ENCODE measurements around the gene PRMT3.
"Not testable (repeated sequence)": the region's sequence is repeated elsewhere in the genome, so short reads cannot be mapped to it uniquely, and the experiment has no call there.

PRMT3 gene

DNA sequence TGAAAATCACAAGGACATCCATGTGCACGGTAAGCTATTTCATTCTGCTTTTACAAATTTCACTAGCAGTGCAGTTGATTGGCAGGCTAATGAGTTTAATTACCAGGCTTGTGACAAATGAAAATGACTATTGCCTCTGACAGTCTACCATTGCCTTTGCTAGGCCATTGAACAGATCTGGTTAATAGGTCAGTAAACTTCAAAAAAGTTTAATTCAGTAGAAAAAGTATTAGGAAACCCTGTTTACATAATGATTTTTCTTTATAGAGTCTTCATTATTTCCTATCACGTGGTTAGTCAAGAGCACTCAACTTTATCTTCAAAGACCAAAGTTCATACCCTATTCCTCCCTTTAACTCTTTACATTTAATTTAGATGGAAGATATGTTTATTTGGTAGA, 77.0 kb downstream of the PRMT3 start:
- Histone ChIP-seq H3K27me3 (replicated peaks; ENCODE audit: control insufficient read depth, insufficient read depth, low read length) (no peaks in the 10 kb centered on the region), H3K4me3 (replicated peaks; ENCODE audit: low read depth, low read length) (no peak overlapping the region), H3K36me3 (ENCODE audit: control insufficient read depth, insufficient read depth, low read length) (no peaks in the 10 kb centered on the region)
- TF ChIP-seq, protein P1, sequence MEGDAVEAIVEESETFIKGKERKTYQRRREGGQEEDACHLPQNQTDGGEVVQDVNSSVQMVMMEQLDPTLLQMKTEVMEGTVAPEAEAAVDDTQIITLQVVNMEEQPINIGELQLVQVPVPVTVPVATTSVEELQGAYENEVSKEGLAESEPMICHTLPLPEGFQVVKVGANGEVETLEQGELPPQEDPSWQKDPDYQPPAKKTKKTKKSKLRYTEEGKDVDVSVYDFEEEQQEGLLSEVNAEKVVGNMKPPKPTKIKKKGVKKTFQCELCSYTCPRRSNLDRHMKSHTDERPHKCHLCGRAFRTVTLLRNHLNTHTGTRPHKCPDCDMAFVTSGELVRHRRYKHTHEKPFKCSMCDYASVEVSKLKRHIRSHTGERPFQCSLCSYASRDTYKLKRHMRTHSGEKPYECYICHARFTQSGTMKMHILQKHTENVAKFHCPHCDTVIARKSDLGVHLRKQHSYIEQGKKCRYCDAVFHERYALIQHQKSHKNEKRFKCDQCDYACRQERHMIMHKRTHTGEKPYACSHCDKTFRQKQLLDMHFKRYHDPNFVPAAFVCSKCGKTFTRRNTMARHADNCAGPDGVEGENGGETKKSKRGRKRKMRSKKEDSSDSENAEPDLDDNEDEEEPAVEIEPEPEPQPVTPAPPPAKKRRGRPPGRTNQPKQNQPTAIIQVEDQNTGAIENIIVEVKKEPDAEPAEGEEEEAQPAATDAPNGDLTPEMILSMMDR (IDR thresholded peaks at IDR 0.05; ENCODE audit: insufficient read depth, low read length, poor library complexity, severe bottlenecking) = no peak
- DNase-seq (ENCODE audit: extremely low read depth, insufficient read length) = no peak

DNA sequence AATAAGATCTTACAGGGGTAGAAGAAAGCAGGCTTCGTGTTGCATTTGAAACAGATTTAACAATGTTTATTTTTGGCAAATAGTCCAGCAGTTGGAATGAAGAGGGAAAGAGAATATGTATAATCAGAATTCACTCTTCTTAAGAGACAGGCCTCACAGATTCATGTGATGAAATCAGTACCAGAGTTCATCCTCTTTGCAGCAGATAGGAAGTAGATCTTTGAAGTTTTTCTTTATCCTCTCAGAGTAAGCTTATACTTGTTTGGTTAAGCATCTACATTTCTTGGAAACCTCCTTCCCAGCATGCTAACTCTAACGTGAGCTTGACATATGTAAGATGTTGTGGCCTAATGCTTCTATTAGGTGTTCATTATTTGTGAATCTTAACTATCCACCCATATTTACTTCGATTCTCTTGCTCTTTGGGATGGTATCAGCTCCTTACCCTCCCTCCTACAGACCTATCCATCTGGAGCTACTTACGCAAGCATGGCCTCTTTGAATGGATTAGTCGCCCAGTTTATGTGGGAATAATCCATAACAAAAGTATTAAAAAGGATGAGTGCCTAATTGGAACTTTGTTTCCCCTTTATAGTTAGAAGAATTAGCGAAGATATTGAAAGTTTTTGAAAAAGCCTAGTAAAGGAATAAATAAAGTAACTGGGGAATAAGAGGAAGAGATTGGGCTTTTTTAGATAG, 80.1 kb downstream of the PRMT3 start:
- TF ChIP-seq, protein P1 (IDR thresholded peaks at IDR 0.05; ENCODE audit: insufficient read depth, low read length, poor library complexity, severe bottlenecking) = no peak
- no peak for DNase-seq (ENCODE audit: extremely low read depth, insufficient read length)
- Histone ChIP-seq H3K4me3 (replicated peaks; ENCODE audit: low read depth, low read length) (no peak overlapping the region), H3K36me3 (ENCODE audit: control insufficient read depth, insufficient read depth, low read length) (no peaks in the 10 kb centered on the region; the same call in 1 of the 2 replicates), H3K27me3 (replicated peaks; ENCODE audit: control insufficient read depth, insufficient read depth, low read length) (no peaks in the 10 kb centered on the region)

DNA sequence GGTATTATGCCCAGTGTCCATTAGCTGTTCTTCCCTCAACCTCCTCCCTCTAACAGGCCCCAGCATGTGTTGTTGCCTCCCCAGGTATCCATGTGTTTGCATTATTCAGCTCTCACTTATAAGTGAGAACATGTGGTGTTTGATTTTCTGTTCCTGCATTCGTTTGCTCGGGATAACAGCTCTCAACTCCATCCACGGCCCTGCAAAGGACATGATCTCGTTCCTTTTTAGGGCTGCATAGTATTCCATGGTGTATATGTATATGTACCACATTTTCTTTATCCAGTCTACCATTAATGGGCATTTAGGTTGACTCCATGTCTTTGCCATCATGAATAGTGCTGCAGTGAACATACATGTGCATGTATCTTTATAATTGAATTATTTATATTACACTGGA, 82.8 kb downstream of the PRMT3 start:
- TF ChIP-seq, protein P1 (IDR thresholded peaks at IDR 0.05; ENCODE audit: insufficient read depth, low read length, poor library complexity, severe bottlenecking) = no peak
- Histone ChIP-seq H3K27me3 (replicated peaks; ENCODE audit: control insufficient read depth, insufficient read depth, low read length) (no peaks in the 10 kb centered on the region), H3K4me3 (replicated peaks; ENCODE audit: low read depth, low read length) (no peak overlapping the region), H3K36me3 (ENCODE audit: control insufficient read depth, insufficient read depth, low read length) (no peaks in the 10 kb centered on the region; the same call in 1 of the 2 replicates)
- no peak for DNase-seq (ENCODE audit: extremely low read depth, insufficient read length)

DNA sequence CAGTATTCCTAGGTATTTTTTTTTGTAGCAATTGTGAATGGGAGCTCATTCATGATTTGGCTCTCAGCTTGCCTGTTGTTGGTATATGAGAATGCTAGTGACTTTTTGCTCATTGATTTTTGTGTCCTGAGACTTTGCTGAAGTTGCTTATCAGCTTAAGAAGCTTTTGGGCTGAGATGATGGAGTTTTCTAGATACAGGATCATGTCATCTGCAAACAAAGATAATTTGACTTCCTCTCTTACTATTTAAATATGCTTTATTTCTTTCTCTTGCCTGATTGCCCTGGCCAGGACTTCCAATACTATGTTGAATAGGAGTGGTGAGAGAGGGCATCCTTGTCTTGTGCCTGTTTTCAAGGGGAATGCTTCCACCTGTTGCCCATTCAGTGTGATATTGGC, 84.4 kb downstream of the PRMT3 start:
- not testable (repeated sequence) for H3K36me3 ChIP-seq (ENCODE audit: control insufficient read depth, insufficient read depth, low read length); H3K4me3 ChIP-seq (replicated peaks; ENCODE audit: low read depth, low read length); H3K27me3 ChIP-seq (replicated peaks; ENCODE audit: control insufficient read depth, insufficient read depth, low read length); DNase-seq (ENCODE audit: extremely low read depth, insufficient read length)

DNA sequence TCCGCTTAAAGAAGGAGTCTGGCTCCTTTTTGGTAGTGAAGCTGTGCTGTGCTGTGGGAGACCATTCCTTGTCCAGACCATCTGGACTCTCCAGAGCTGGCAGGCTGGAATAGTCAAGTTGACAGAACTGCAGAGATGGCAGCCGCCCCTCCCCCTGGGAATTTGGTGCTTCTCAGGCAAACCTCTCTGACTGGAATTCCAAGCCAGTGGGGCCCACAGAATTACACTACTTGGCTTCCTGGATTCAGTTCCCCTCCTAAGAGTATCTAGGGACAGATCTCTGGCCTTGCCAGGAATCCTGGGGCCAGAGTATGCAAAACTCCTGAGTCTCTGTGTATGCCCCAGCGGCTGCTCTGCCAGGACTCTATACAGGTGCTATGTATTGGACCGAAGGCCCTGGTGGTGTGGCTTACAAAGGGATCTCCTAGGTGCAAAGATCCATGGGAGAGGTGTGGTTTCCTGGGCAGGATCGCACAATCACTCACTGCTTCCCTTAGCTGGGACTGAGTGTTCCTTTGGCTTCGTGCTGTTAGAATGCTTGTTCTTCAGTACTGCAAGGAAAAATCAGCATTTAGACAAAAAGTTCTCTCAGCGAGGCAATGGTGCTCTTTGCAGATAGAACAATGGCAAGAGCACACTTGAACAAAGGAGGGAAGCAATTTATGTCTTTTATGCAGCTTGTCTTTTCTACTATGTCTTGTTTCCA, 86.8 kb downstream of the PRMT3 start:
- no peak for DNase-seq (ENCODE audit: extremely low read depth, insufficient read length)
- Histone ChIP-seq H3K27me3 (replicated peaks; ENCODE audit: control insufficient read depth, insufficient read depth, low read length) (no peaks in the 10 kb centered on the region), H3K36me3 (ENCODE audit: control insufficient read depth, insufficient read depth, low read length) (no peaks in the 10 kb centered on the region; the same call in 1 of the 2 replicates), H3K4me3 (replicated peaks; ENCODE audit: low read depth, low read length) (no peak overlapping the region)
- TF ChIP-seq, protein P1 (IDR thresholded peaks at IDR 0.05; ENCODE audit: insufficient read depth, low read length, poor library complexity, severe bottlenecking) = no peak

DNA sequence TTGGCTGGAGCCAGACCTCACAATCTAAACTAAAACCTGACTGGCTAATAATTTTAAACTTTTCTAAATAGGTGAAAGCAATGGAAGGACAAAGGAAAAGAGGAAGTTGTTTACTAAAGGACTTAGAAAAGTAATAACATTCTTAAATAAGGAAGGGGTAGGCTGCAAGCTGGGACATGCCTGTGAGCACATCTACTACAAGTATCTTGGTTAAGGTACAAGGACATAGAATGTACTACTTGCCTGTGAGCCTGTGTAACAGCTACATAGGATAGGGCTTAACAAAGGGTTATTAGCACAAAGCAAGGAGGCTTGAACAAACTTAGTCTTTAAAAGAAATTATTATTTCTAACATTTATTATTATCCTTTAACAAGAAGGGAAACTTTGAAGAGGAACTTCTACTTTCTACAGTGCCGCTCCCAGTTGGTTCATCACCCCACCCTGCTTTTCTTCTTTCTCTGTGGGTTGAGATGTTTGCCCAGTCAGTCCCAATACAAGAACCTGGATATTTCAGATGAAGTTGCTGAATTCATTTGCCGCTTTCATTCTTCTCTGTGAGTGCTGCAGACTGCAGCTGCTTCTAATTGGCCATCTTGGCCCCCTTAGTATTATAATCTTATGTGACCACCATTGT, 87.5 kb downstream of the PRMT3 start:
- H3K36me3 ChIP-seq (ENCODE audit: control insufficient read depth, insufficient read depth, low read length) = no peaks in the 10 kb centered on the region; the same call in 1 of the 2 replicates
- DNase-seq (ENCODE audit: extremely low read depth, insufficient read length) = peak; percentile 13
- H3K27me3 ChIP-seq (replicated peaks; ENCODE audit: control insufficient read depth, insufficient read depth, low read length) = no peaks in the 10 kb centered on the region
- H3K4me3 ChIP-seq (replicated peaks; ENCODE audit: low read depth, low read length) = no peak overlapping the region
- TF ChIP-seq, protein P1 (IDR thresholded peaks at IDR 0.05; ENCODE audit: insufficient read depth, low read length, poor library complexity, severe bottlenecking) = no peak
